HT-29 (cell line): ENCODE data around the gene C2CD3. TPM values are rescaled to one million over a fixed set of nuclear protein-coding genes. Genes with fewer than 3 reads are reported as not detected.
"Not testable (repeated sequence)": the region's sequence is repeated elsewhere in the genome, so short reads cannot be mapped to it uniquely, and the experiment has no call there.

ENCODE experiments used
- DNase-seq: peaks from one replicate; pipeline ENCODE4 v3.0.0-alpha.2; 2015; ENCODE audit warnings: low spot score
- total RNA-seq: library from RNA; depleted of rRNA; stranded (reverse); fragments of >200 nt; shearing (Covaris generic); gene quantifications from 2 replicates; pipeline ENCODE4 v1.2.3, GENCODE V29; 2014

The C2CD3 gene
- total RNA-seq, 1 experiment from 2014 or later, result 26.6 TPM

GRCh38 chr11:74004046-74004695 lies 166.6 kb downstream of the C2CD3 start:
- no peak for DNase-seq

GRCh38 chr11:74002832-74003231 lies 168.0 kb downstream of the C2CD3 start:
- DNase-seq, result no peak

- DNase-seq, result no peak
Observed at GRCh38 chr11:74001822-74002286, 168.9 kb downstream of the C2CD3 start.

- no peak for DNase-seq
Observed at GRCh38 chr11:74000307-74001133, 170.3 kb downstream of the C2CD3 start.

- DNase-seq, result no peak
Observed at GRCh38 chr11:73999581-74000306, 171.1 kb downstream of the C2CD3 start.

- DNase-seq, result no peak
Observed at GRCh38 chr11:73998846-73999575, 171.8 kb downstream of the C2CD3 start.

- no peak for DNase-seq
Observed at GRCh38 chr11:73997120-73997770, 173.6 kb downstream of the C2CD3 start.

- no peak for DNase-seq
Observed at GRCh38 chr11:73996161-73996747, 174.5 kb downstream of the C2CD3 start.

GRCh38 chr11:73995731-73996130 lies 175.1 kb downstream of the C2CD3 start:
- DNase-seq, result no peak

GRCh38 chr11:73995247-73995646 lies 175.6 kb downstream of the C2CD3 start:
- no peak for DNase-seq

GRCh38 chr11:73991471-73992006 lies 179.3 kb downstream of the C2CD3 start:
- DNase-seq, result no peak

- DNase-seq, result no peak
Observed at GRCh38 chr11:73990730-73991129, 180.1 kb downstream of the C2CD3 start.

GRCh38 chr11:73989156-73989555 lies 181.6 kb downstream of the C2CD3 start:
- peak; percentile 55 for DNase-seq

GRCh38 chr11:73988227-73988626 lies 182.6 kb downstream of the C2CD3 start:
- no peak for DNase-seq

GRCh38 chr11:73985661-73986060 lies 185.1 kb downstream of the C2CD3 start:
- DNase-seq, result not testable (repeated sequence)

GRCh38 chr11:73983741-73984538 lies 186.9 kb downstream of the C2CD3 start:
- DNase-seq, result no peak

GRCh38 chr11:73982990-73983740 lies 187.6 kb downstream of the C2CD3 start:
- peak; percentile 99 for DNase-seq

- DNase-seq, result no peak
Observed at GRCh38 chr11:73982595-73982989, 188.2 kb downstream of the C2CD3 start, which contains the start of gene UCP2. Gene UCP2, minus strand, starts transcription at chr11:73982843. Its CDS starts 4,465 bp downstream, at chr11:73978378.
